ENCODE measurements around the gene PANK4. TPM values are rescaled to one million over a fixed set of nuclear protein-coding genes. Genes with fewer than 3 reads are reported as not detected.

PANK4 gene
- total and polyA plus RNA-seq, 10 of the 15 experiments (the other 5 are each of a cell fraction or from before 2014, with no cell fraction given), result 0.35 to 38.0 (median 18.6) TPM

GRCh38 chr1:2471159-2471471 lies 55.3 kb downstream of the PANK4 start:
- no peak for DNase-seq (ENCODE audit: low read depth, low spot score)
- no peak overlapping the region for H3K4me2 ChIP-seq (ENCODE audit: control insufficient read depth, insufficient read depth)
- no peaks in the 10 kb centered on the region for H3K27me3 ChIP-seq (replicated peaks in 1 of 2; ENCODE audit: control insufficient read depth in 2 of 2, insufficient read depth in 2 of 2, low read length in 1 of 2)
- no peak overlapping the region for H3K9ac ChIP-seq (ENCODE audit: control insufficient read depth, insufficient read depth, low read length)
- no peaks in the 10 kb centered on the region for H3K36me3 ChIP-seq (ENCODE audit: control insufficient read depth in 2 of 2, insufficient read depth in 2 of 2, low read length in 1 of 2)
- no peak for FAIRE-seq
- H3K79me2 ChIP-seq (ENCODE audit: control insufficient read depth, insufficient read depth, low read length), result no peaks in the 10 kb centered on the region
- ChIA-PET CTCF (no interaction called here), RAD21 (ENCODE audit: unreplicated experiment) (no interaction called here), SMC1A (ENCODE audit: uncharacterized antibody, unreplicated experiment) (no interaction called here), POLR2A (no interaction called here)
- H3K4me3 ChIP-seq, result no peak overlapping the region
- in situ Hi-C loops (cut with MboI), result no loop called here
- H4K20me1 ChIP-seq (ENCODE audit: control insufficient read depth, insufficient read depth), result no peaks in the 10 kb centered on the region
- H3K9me3 ChIP-seq (replicated peaks; ENCODE audit: control insufficient read depth, insufficient read depth, low read length), result no peaks in the 10 kb centered on the region
- BruUV-seq (replicated peaks), result no TSS peak
- ATAC-seq, result no peak
- no peak overlapping the region for H3K27ac ChIP-seq (ENCODE audit: control insufficient read depth, insufficient read depth)
- no peak overlapping the region for H2AFZ ChIP-seq (ENCODE audit: control insufficient read depth, low read depth, low read length)
- WGBS (ENCODE audit: insufficient coverage, insufficient replicate concordance, low lambda C conversion rate, missing lambda C conversion rate), result 7% methylated on average over 6 of the region's 7 CpGs
- intact Hi-C loops (cut with micrococcal nuclease; ENCODE audit: unreplicated experiment), result no loop called here
- TF ChIP-seq MAX (IDR thresholded peaks at IDR 0.05; ENCODE audit: low read depth, low read length), result no peak
- TF ChIP-seq MEF2B (IDR thresholded peaks at IDR 0.05; ENCODE audit: partially characterized antibody, poor library complexity, severe bottlenecking), result no peak
- TF ChIP-seq RELB (IDR thresholded peaks at IDR 0.05; ENCODE audit: low read depth), result no peak
- TF ChIP-seq PRDM15 (CRISPR knock-in tag; IDR thresholded peaks at IDR 0.05), result no peak
- no peak for TF ChIP-seq NFYA (IDR thresholded peaks at IDR 0.05; ENCODE audit: borderline replicate concordance, low read depth, low read length)
- TF ChIP-seq EP300 (IDR thresholded peaks at IDR 0.05; ENCODE audit: borderline replicate concordance in 1 of 2, control insufficient read depth in 1 of 2, low read depth in 2 of 2, low read length in 2 of 2), result no peak
- no peak for TF ChIP-seq NFXL1 (IDR thresholded peaks at IDR 0.05; ENCODE audit: borderline replicate concordance)
- no peak for TF ChIP-seq SUPT20H (IDR thresholded peaks at IDR 0.05; ENCODE audit: borderline replicate concordance, control insufficient read depth, low read depth, low read length)
- no peak for TF ChIP-seq SPI1 (IDR thresholded peaks at IDR 0.05; ENCODE audit: borderline replicate concordance, insufficient read depth, low read depth, low read length)
- no peak for TF ChIP-seq ETV6 (conservative IDR thresholded peaks at IDR 0.05 in 1 of 2, IDR thresholded peaks at IDR 0.05 in 1 of 2; ENCODE audit: borderline replicate concordance in 1 of 2, low read depth in 1 of 2)
- TF ChIP-seq MYC (IDR thresholded peaks at IDR 0.05; ENCODE audit: insufficient read depth, insufficient read length, insufficient replicate concordance, low read length, severe bottlenecking), result no peak
- no peak for TF ChIP-seq NKRF (conservative IDR thresholded peaks at IDR 0.05)
- TF ChIP-seq CREB1 (IDR thresholded peaks at IDR 0.05; ENCODE audit: low read depth), result no peak
- no peak for TF ChIP-seq ZNF24 (IDR thresholded peaks at IDR 0.05)
- no peaks in the 10 kb centered on the region for H3K4me1 ChIP-seq (ENCODE audit: control insufficient read depth, insufficient read depth, low read length)

All from GM12878 (cell line).